ENCODE results near the gene LMO2. TPM values are rescaled to one million over a fixed set of nuclear protein-coding genes. Genes with fewer than 3 reads are reported as not detected.

The LMO2 gene
- total RNA-seq, 1 donor from 2014 or later: 65.1 TPM

GRCh38 chr11:33884601-33885000, 7.3 kb downstream of the LMO2 start:
- Histone ChIP-seq H3K4me1 (no peaks in the 10 kb centered on the region), H3K36me3 (no peaks in the 10 kb centered on the region), H3K4me3 (no peak overlapping the region), H3K27ac (no peak overlapping the region), H3K27me3 (no peaks in the 10 kb centered on the region), H3K9me3 (no peaks in the 10 kb centered on the region)
- intact Hi-C loops (cut with DNase I): no loop called here
- ATAC-seq (no peak), DNase-seq (no peak)
- no peak for TF ChIP-seq CTCF (IDR thresholded peaks at IDR 0.05)

- H3K4me3 ChIP-seq: no peak overlapping the region
- no peaks in the 10 kb centered on the region for H3K4me1 ChIP-seq
- H3K9me3 ChIP-seq: no peaks in the 10 kb centered on the region
- no peak for TF ChIP-seq CTCF (IDR thresholded peaks at IDR 0.05)
- DNase-seq (no peak), ATAC-seq (no peak)
- H3K27me3 ChIP-seq: no peaks in the 10 kb centered on the region
- no peak overlapping the region for H3K27ac ChIP-seq
- intact Hi-C loops (cut with DNase I): no loop called here
- H3K36me3 ChIP-seq: no peaks in the 10 kb centered on the region
Observed at GRCh38 chr11:33884035-33884434, 7.8 kb downstream of the LMO2 start.

- H3K27ac ChIP-seq: no peak overlapping the region
- H3K9me3 ChIP-seq: no peaks in the 10 kb centered on the region
- ATAC-seq (no peak), DNase-seq (no peak)
- no peaks in the 10 kb centered on the region for H3K36me3 ChIP-seq
- TF ChIP-seq CTCF (IDR thresholded peaks at IDR 0.05): no peak
- no peak overlapping the region for H3K4me3 ChIP-seq
- intact Hi-C loops (cut with DNase I): no loop called here
- no peaks in the 10 kb centered on the region for H3K4me1 ChIP-seq
- no peaks in the 10 kb centered on the region for H3K27me3 ChIP-seq
Observed at GRCh38 chr11:33881651-33882503, 10.0 kb downstream of the LMO2 start.

- intact Hi-C loops (cut with DNase I): no loop called here
- TF ChIP-seq CTCF (IDR thresholded peaks at IDR 0.05): no peak
- Histone ChIP-seq H3K36me3 (no peaks in the 10 kb centered on the region), H3K27ac (no peak overlapping the region), H3K27me3 (no peaks in the 10 kb centered on the region), H3K4me3 (no peak overlapping the region), H3K9me3 (no peaks in the 10 kb centered on the region), H3K4me1 (no peaks in the 10 kb centered on the region)
- ATAC-seq: no peak
- no peak for DNase-seq
Observed at GRCh38 chr11:33880979-33881378, 10.9 kb downstream of the LMO2 start.

- Histone ChIP-seq H3K4me1 (peaks cover under 1% of the 10 kb centered on the region), H3K9me3 (no peaks in the 10 kb centered on the region), H3K27ac (no peak overlapping the region), H3K27me3 (no peaks in the 10 kb centered on the region), H3K36me3 (no peaks in the 10 kb centered on the region), H3K4me3 (no peak overlapping the region)
- TF ChIP-seq CTCF (IDR thresholded peaks at IDR 0.05): no peak
- DNase-seq: no peak
- ATAC-seq: no peak
- intact Hi-C loops (cut with DNase I): no loop called here
Observed at GRCh38 chr11:33879375-33879774, 12.5 kb downstream of the LMO2 start.

All from upper lobe of right lung (tissue), 1 donor.